ENCODE data around the gene TDRD12. TPM values are rescaled to one million over a fixed set of nuclear protein-coding genes. Genes with fewer than 3 reads are reported as not detected.

Gene TDRD12
- total and polyA plus RNA-seq, 4 donors = under 0.01 to 0.23 (median 0.02) TPM; not detected in 1

DNA sequence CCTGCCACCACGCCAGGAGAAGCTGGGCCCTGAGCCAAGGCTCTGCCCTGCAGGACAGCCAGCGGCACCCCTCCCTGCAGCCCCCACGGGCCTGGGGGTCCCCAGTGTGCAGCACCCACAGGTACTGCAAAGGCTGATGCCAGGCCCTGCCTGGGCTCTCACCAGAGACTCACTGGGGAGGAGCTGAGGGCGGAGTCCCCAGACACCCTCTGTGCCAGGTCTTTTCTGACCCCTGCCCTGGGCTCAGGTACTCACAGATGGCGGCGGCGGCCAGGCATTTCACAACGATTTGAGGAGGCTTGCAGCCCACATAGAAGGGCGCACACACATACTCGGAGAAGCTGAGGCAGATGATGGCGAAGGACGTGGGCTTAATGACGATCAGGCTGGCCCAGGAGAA is 144.3 kb downstream of the TDRD12 start (continued):
- TF ChIP-seq NR2F2 (IDR thresholded peaks at IDR 0.05) (no peak), CTCF (IDR thresholded peaks at IDR 0.05; ENCODE audit: low read depth, low read length, missing input control) (no peak), SP1 (IDR thresholded peaks at IDR 0.05) (no peak)

- no peaks in the 10 kb centered on the region for H3K27me3 ChIP-seq (ENCODE audit: control insufficient read depth in 4 of 4, insufficient read depth in 4 of 4, low read length in 3 of 4)
- no peak overlapping the region for H3K4me3 ChIP-seq (ENCODE audit: low read depth in 1 of 3, low read length in 3 of 3)
- no peaks in the 10 kb centered on the region for H3K9me3 ChIP-seq (ENCODE audit: control insufficient read depth in 4 of 4, low read length in 3 of 4)
- 91% methylated on average over 35 of the region's 35 CpGs for WGBS
- no peak overlapping the region for H3K27ac ChIP-seq (ENCODE audit: low read depth in 1 of 2, low read length in 2 of 2)
- peaks cover 0 to 8% (median 1%) of the 10 kb centered on the region in 4 donors for H3K4me1 ChIP-seq (ENCODE audit: control insufficient read depth in 4 of 4, insufficient read depth in 4 of 4, low read length in 3 of 4)
- peaks cover 7 to 24% (median 17%) of the 10 kb centered on the region in 4 donors for H3K36me3 ChIP-seq (ENCODE audit: control insufficient read depth in 4 of 4, insufficient read depth in 3 of 4, low read depth in 1 of 4, low read length in 3 of 4)
- H3K9ac ChIP-seq (ENCODE audit: low read depth in 1 of 2, low read length in 2 of 2) = no peak overlapping the region
- TF ChIP-seq GABPA (IDR thresholded peaks at IDR 0.05 in 1 of 2, conservative IDR thresholded peaks at IDR 0.05 in 1 of 2) (no peak), FOXA1 (IDR thresholded peaks at IDR 0.05) (no peak), REST (IDR thresholded peaks at IDR 0.05) (no peak), CTCF (IDR thresholded peaks at IDR 0.05; ENCODE audit: low read depth, low read length, missing input control) (no peak), SP1 (IDR thresholded peaks at IDR 0.05) (no peak), FOXA2 (IDR thresholded peaks at IDR 0.05) (no peak), TAF1 (conservative IDR thresholded peaks at IDR 0.05) (no peak), HNF4G (IDR thresholded peaks at IDR 0.05) (no peak), JUND (IDR thresholded peaks at IDR 0.05) (no peak), YY1 (IDR thresholded peaks at IDR 0.05) (no peak), EGR1 (IDR thresholded peaks at IDR 0.05; ENCODE audit: low read depth in 2 of 2) (no peak), MAX (IDR thresholded peaks at IDR 0.05) (no peak), HNF4A (conservative IDR thresholded peaks at IDR 0.05) (no peak), NR2F2 (IDR thresholded peaks at IDR 0.05) (no peak)
- TF ChIP-seq, protein P1, sequence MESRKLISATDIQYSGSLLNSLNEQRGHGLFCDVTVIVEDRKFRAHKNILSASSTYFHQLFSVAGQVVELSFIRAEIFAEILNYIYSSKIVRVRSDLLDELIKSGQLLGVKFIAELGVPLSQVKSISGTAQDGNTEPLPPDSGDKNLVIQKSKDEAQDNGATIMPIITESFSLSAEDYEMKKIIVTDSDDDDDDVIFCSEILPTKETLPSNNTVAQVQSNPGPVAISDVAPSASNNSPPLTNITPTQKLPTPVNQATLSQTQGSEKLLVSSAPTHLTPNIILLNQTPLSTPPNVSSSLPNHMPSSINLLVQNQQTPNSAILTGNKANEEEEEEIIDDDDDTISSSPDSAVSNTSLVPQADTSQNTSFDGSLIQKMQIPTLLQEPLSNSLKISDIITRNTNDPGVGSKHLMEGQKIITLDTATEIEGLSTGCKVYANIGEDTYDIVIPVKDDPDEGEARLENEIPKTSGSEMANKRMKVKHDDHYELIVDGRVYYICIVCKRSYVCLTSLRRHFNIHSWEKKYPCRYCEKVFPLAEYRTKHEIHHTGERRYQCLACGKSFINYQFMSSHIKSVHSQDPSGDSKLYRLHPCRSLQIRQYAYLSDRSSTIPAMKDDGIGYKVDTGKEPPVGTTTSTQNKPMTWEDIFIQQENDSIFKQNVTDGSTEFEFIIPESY (IDR thresholded peaks at IDR 0.05) = no peak
- TF ChIP-seq, protein P2, sequence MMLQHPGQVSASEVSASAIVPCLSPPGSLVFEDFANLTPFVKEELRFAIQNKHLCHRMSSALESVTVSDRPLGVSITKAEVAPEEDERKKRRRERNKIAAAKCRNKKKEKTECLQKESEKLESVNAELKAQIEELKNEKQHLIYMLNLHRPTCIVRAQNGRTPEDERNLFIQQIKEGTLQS (IDR thresholded peaks at IDR 0.05) = no peak
- DNase-seq (ENCODE audit: low spot score) = no peak
Measured at GRCh38 chr19:32864318-32865007, 144.9 kb downstream of the TDRD12 start.

Data from liver (tissue), 9 donors.